ENCODE data around the gene KCNJ10.
A peak's percentile ranks its signal among the peaks of the same experiment; 100 is the strongest.

The KCNJ10 gene

DNA sequence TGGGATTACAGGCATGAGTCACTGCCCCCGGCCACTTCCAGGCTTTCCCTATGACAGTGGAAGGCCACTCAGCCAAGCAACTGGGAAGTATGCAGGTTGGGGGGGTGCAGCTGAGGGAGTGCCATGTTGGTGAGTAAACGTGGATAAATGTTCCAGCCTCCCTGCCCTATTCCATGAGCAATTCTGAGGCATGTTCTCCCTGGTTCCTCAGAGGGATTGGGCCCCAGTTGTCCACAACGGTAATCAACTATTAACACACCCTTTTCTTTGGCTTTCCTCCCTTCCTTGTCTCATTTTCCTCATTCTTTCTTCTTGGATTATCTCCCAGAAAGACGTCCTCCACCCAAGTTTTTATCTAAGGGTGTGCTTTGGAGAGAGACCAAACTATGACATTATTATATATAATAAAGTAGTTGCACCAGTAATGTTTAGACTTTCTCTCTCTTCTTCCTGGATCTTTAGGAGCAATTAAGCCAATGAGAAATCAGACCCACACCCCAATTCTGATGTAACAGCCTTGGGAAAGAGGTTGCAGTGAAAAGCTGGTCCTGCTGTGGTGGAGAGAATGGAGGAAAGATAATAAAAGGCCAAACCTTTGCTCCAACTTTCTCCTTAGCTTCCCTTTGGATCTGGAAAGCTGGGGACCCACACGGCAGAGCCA lies 109.1 kb downstream of the KCNJ10 start:
- peak; percentile 93 for DNase-seq

DNA sequence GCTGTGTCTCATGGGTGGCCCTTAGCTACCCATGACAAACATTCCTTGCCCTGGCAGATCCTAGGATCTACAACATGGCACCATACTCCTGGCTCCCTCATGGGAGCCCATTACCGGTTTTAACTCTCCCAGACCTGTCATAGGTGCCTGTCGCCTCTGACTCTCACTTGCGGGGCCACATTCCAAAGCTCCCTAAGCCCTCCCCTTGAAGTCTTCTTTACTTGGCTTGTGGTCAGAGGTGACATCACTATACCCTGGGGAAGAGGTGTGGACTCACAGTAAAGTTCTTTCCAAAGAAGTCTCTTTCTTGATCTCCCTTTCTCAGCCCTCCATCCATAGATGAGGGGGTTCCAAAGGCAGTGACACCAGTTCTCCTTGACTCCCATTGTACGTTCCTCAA lies 110.5 kb downstream of the KCNJ10 start:
- peak; percentile 42 for DNase-seq

DNA sequence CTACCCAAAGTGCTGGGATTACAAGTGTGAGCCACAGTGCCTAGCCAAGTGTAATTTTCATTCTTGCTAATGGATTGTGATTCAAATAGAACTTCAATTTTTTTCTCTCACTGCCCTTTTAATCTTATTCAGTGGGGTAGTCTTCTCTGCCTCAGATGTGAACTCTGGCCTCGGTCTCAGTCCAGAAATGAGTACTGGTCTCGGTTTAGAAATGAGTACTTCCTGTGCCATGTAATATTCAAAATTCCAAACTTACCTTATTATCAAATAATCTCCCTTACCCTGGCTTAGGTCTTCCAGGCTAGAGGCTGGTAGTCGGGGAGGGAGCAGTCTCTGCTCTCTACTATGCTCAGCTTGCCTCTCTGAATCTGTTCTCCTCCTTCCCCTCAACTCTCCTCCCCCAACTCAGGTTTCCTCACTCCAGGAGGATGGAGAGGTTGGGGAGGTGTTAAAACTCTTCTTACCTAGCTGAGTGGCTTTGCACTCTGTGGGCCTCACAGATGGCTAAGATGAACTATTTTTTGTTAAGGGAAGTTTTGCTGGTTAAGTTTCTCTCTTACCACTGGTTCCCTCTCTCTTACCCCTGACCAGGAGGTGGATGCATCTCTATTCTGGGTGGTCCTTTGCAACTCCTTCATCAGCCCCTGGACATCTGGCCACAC lies 111.1 kb downstream of the KCNJ10 start:
- no peak for DNase-seq

DNA sequence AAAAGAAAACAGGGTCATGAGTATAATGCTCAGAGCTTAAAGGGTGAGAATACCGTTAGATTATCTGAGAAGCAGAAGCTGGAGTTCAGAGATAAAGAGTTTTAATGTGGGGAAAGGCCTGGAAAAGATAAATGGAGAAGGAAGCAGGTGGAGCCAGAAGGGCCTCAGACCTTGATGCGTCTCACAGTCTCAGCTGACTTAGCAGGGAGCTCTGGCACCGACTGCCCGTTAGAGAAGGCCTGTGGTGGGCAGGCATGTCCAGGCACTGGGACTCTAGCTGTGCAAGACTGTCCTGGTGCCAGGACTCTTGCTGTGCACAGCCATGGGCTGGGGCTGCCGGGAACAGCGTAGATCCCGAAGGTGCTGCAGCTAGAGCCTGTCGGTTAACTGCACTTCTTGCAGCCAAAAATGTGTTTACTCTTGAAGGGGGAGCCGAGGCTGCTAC lies 112.1 kb downstream of the KCNJ10 start:
- DNase-seq, result no peak

DNA sequence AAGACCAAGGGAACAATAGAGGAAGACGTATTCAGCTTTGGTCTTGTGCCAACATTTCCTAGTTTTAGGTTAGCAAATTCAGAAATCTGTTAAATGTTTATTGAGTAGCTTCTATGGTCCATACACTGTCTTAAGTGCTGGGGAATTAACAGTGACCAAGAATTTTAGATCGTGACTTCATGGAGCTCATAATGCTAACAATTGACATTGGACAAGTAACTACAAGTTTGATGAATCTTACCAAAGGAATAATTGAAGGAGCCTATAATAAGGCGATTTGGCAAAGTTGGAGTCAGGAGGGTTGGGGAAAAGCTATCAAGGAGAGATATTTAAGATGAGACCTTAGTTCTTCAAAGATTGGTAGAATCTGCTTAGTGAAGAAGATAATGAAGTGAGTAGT lies 114.5 kb downstream of the KCNJ10 start:
- DNase-seq, result no peak

DNA sequence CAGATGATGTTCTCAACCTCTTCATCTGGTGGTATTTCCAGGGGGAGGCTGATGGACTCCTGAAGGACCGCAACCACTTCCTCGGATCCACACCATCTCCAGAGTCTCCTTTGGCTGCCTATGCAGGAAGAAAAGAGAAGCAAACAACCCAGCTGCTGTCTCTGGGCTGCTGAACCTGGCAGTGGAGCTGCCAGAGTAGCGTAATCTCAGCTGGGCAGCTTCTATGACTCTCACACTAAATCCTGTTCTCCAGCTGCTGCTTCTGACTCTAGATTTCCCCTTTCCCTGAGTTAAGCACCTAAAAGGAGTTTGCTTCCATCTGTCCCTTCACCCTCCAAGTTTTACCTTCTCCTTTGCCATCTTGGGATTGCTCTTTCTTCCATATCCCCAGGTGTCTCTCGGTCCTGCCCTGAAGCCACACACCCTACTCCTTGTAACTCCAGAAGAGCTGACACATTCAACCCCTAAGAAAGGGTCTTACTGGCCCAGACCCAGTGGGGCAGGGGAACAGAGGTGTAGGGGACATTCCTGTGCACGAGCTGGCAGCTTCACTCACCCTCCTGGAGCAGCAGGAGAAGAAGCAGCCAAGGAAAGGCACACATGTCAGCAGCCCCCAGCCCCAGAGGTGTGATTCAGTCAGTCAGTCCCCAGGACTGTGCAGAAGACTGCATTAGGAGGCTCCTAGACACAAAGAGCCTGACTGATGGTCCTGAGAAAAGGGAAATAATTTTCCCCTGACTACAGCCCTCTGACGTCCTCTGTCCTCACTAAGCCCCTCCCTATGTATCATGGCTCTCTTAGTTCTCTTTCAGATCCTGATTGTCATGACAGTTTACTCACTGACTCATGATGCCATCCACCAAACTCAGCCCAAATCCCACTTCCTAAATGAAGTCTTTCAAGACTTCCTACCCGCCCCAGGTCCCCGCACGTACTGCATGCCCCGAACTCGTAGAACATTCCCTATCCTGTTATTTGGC lies 116.1 kb downstream of the KCNJ10 start, which contains the start of gene SLAMF9:
TSS of gene SLAMF9 (minus strand) at position 702 of the 980 bp plus-strand sequence. CDS start at position 602, 100 bp downstream.
- DNase-seq, result peak; percentile 42

DNA sequence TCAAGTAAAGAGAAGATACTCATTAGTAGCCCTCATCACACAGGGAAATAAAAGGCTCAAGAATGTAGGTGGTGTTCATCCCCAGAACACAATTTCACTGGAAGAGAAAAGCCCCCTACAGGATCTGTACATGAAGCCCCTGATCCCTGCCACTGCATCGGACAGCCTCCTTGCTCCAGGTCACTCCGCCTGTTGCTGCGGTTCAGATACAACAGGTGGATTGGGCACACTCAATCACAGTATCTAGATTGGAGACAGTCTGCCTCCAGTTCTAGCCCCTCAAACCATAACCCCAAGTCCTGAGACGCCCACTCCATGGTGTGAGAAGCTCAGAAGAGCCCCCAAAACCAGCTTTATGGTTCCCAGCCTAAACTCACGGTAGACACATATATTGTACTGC lies 117.0 kb downstream of the KCNJ10 start:
- DNase-seq, result no peak

DNA sequence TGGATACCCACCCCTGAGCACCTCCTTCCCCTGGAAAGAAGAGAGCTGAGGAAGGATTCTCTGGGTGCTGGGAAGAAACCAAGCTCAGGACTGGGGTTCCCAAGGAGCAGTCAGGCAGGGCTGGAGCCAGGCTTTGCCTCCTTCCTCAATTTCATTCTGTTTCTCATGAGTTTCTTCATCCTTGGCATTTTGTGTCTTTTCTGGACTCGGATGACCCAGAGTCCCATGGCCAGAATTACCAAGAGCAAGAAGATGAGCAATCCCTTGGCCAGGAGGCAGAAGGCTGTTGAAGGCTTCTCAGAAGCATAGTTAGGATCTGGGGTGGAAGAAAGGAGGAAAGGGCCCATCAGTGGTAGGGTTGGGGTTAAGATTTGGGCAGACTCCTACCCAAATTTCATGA lies 118.4 kb downstream of the KCNJ10 start:
- DNase-seq, result no peak

DNA sequence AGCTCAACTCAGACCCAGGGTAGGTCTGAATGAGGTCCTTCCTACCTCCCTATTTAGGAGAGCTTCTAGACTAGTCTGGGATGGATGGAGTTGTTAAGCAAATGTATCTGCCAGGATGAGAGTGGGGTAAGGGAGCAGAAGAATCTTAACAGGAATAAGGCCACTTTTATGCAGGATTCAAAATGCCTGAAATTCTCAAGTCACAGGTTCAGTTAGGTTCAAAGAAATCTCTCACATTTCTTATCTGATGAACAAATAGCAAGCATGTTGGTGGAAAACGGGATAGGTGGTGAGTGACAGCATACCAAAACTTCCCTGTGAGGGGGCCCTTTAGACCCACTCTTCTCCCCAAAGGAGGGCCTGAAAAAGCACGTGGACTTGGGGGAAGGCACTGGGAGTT lies 118.9 kb downstream of the KCNJ10 start:
- no peak for DNase-seq

DNA sequence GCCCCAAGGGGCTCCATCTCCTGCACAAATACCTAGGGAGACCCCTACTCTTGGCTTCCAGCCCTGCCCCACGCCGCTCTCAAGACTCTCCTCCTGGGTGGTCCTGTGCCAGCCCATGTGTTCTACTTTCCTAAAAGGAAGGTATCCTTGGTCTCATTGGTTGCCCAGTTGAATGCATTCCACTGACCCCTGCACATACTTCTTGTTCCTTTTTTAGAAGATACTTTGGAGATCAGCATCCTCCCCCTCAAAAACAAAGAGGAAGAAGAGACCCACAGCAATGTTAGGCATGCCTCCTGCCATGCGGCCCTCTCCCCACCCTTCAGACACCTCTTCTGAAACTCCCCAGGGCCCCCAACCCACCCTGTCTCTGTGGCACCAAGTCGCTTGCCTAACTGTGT lies 120.0 kb downstream of the KCNJ10 start:
- no peak for DNase-seq

DNA sequence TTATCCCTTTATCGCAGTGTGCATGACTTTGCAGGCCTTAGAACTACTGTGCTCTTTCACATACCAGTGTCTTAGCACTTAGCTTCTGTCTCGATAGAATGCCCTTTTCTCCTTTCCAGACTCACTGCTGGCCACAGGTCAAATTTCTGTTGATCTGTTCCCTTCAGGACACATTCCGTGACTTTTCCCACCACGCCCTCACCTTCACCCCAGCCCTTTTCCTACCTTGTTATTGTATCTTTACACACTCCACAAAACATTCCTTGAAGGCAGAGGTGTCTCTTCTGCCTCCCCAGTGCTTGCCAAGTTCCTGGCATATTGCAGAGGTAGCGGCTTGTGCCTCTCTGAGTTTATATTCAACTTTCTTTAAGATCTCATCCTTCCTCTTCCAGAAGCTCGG lies 120.8 kb downstream of the KCNJ10 start:
- no peak for DNase-seq

Data from fibroblast of skin of scalp (primary cell).